Activated CD4-positive, alpha-beta T cell treated with anti-CD3 and anti-CD28 coated beads for 24 hours (primary cell): Measurements from ENCODE around the gene MGLL.

Source experiments
- DNase-seq, 2 donors: peaks; one replicate each; pipeline ENCODE4 v3.0.0-alpha.2; 2020; ENCODE audit warnings: low read depth in 2 of 2

Gene MGLL

GRCh38 chr3:127822041-127822681 is at the start of gene MGLL:
TSS of gene MGLL (minus strand) at chr3:127822515. CDS start at chr3:127822318, 197 bp downstream.
- no peak for DNase-seq

- DNase-seq = no peak
Observed at GRCh38 chr3:127870156-127870555, 47.8 kb upstream of the MGLL start.

GRCh38 chr3:127867986-127868385 is 45.7 kb upstream of the MGLL start:
- no peak for DNase-seq

- no peak for DNase-seq
Observed at GRCh38 chr3:127867412-127867811, 45.1 kb upstream of the MGLL start.

- no peak for DNase-seq
Observed at GRCh38 chr3:127865941-127866340, 43.6 kb upstream of the MGLL start.

- no peak for DNase-seq
Observed at GRCh38 chr3:127860211-127860696, 37.9 kb upstream of the MGLL start.

- DNase-seq = no peak
Observed at GRCh38 chr3:127859730-127860129, 37.4 kb upstream of the MGLL start.

GRCh38 chr3:127858937-127859336 is 36.6 kb upstream of the MGLL start:
- no peak for DNase-seq

GRCh38 chr3:127858521-127858920 is 36.2 kb upstream of the MGLL start:
- DNase-seq = no peak

- DNase-seq = no peak
Observed at GRCh38 chr3:127857333-127857732, 35.0 kb upstream of the MGLL start.

- no peak for DNase-seq
Observed at GRCh38 chr3:127856801-127857200, 34.5 kb upstream of the MGLL start.

GRCh38 chr3:127855246-127855645 is 32.9 kb upstream of the MGLL start:
- DNase-seq = no peak

GRCh38 chr3:127853681-127854080 is 31.4 kb upstream of the MGLL start:
- DNase-seq = no peak

GRCh38 chr3:127851899-127852298 is 29.6 kb upstream of the MGLL start:
- DNase-seq = no peak

GRCh38 chr3:127849368-127849767 is 27.1 kb upstream of the MGLL start:
- DNase-seq = no peak

GRCh38 chr3:127848131-127849129 is 26.1 kb upstream of the MGLL start:
- no peak for DNase-seq

GRCh38 chr3:127847236-127847720 is 25.0 kb upstream of the MGLL start:
- DNase-seq = no peak

- no peak for DNase-seq
Observed at GRCh38 chr3:127846576-127846975, 24.3 kb upstream of the MGLL start.

- no peak for DNase-seq
Observed at GRCh38 chr3:127844326-127844942, 22.1 kb upstream of the MGLL start.

GRCh38 chr3:127840671-127841070 is 18.4 kb upstream of the MGLL start:
- no peak for DNase-seq

- DNase-seq = no peak
Observed at GRCh38 chr3:127839099-127839498, 16.8 kb upstream of the MGLL start.
